SK-N-SH treated with all-trans-retinoic acid at 6 μM for 48 hours (cell line): Measurements from ENCODE around the gene TRIM40.

Experiments
- ARNTL ChIP-seq: fragments of 450-650 bp; formaldehyde crosslinking; IDR thresholded peaks from 2 replicates; pipeline ENCODE4 v1.5.0; 2020; ENCODE audit warnings: low read depth, mild to moderate bottlenecking, moderate library complexity, borderline replicate concordance
- BACH2 ChIP-seq: fragments of 250-450 bp; sonication (Bioruptor Pico); IDR thresholded peaks from 2 replicates; pipeline ENCODE4 v1.9.0; 2021; ENCODE audit warnings: mild to moderate bottlenecking, borderline replicate concordance
- CSDC2 ChIP-seq: fragments of 250-450 bp; sonication (Bioruptor Pico); IDR thresholded peaks from 2 replicates; pipeline ENCODE4 v1.5.0; 2020; ENCODE audit warnings: mild to moderate bottlenecking, moderate library complexity
- ESRRG ChIP-seq: fragments of 250-450 bp; sonication (Bioruptor Pico); IDR thresholded peaks from 2 replicates; pipeline ENCODE4 v1.6.1; 2021; ENCODE audit warnings: mild to moderate bottlenecking
- PPARA ChIP-seq: fragments of 250-450 bp; sonication (Bioruptor Pico); IDR thresholded peaks from 2 replicates; pipeline ENCODE4 v1.5.0; 2020; ENCODE audit warnings: mild to moderate bottlenecking, borderline replicate concordance
- SNAI2 ChIP-seq: fragments of 250-450 bp; sonication (Bioruptor Pico); IDR thresholded peaks from 2 replicates; pipeline ENCODE4 v1.5.0; 2020; ENCODE audit warnings: mild to moderate bottlenecking, moderate library complexity
- TOX ChIP-seq: fragments of 250-450 bp; sonication (Bioruptor Pico); IDR thresholded peaks from 2 replicates; pipeline ENCODE4 v1.8.0; 2021; ENCODE audit warnings: mild to moderate bottlenecking, moderate library complexity, borderline replicate concordance
- ZFP30 ChIP-seq: fragments of 450-650 bp; formaldehyde crosslinking; IDR thresholded peaks from 2 replicates; pipeline ENCODE4 v1.5.0; 2022; ENCODE audit warnings: mild to moderate bottlenecking, moderate library complexity
- ZNF8 ChIP-seq: fragments of 450-650 bp; formaldehyde crosslinking; IDR thresholded peaks from 2 replicates; pipeline ENCODE4 v1.5.0; 2020; ENCODE audit warnings: mild to moderate bottlenecking, moderate library complexity
- TF ChIP-seq, protein P1 (sequence below): fragments of 250-450 bp; sonication (Bioruptor Pico); IDR thresholded peaks from 2 replicates; pipeline ENCODE4 v1.8.0; 2020; ENCODE audit warnings: mild to moderate bottlenecking, moderate library complexity, borderline replicate concordance
- TF ChIP-seq, protein P2 (sequence below): fragments of 250-450 bp; sonication (Bioruptor Pico); IDR thresholded peaks from 2 replicates; pipeline ENCODE4 v1.5.1; 2020; ENCODE audit warnings: low read depth, mild to moderate bottlenecking, moderate library complexity

DNA sequence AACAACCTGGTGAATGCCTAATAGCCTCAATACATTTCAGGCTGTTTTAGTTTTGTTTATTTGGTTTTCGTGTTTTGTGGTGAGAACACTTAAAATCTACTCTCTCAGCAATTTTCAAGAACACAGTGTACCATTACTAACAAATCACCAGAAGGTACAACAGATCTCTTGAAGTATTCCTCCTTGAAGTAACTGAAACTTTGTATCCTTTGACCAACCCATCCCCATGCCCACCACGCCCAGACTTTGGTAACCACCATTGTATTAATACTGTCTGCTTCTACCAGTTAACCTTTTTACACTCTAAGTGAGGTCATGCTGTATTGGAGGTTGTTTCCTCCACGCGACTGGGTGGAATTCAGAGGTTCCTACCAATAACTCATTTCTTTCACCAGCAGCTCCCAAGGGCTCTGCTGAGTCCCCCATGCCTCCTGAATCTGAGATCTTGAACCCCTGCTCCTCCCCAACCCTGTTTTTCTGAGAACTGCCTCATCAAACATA, 5.7 kb upstream of the TRIM40 start:
- TF ChIP-seq, protein P1, sequence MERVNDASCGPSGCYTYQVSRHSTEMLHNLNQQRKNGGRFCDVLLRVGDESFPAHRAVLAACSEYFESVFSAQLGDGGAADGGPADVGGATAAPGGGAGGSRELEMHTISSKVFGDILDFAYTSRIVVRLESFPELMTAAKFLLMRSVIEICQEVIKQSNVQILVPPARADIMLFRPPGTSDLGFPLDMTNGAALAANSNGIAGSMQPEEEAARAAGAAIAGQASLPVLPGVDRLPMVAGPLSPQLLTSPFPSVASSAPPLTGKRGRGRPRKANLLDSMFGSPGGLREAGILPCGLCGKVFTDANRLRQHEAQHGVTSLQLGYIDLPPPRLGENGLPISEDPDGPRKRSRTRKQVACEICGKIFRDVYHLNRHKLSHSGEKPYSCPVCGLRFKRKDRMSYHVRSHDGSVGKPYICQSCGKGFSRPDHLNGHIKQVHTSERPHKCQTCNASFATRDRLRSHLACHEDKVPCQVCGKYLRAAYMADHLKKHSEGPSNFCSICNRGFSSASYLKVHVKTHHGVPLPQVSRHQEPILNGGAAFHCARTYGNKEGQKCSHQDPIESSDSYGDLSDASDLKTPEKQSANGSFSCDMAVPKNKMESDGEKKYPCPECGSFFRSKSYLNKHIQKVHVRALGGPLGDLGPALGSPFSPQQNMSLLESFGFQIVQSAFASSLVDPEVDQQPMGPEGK: no peak
- no peak for TF ChIP-seq SNAI2 (CRISPR knock-in tag)
- TF ChIP-seq ARNTL: no peak
- no peak for TF ChIP-seq ZFP30 (CRISPR knock-in tag)
- TF ChIP-seq, protein P2, sequence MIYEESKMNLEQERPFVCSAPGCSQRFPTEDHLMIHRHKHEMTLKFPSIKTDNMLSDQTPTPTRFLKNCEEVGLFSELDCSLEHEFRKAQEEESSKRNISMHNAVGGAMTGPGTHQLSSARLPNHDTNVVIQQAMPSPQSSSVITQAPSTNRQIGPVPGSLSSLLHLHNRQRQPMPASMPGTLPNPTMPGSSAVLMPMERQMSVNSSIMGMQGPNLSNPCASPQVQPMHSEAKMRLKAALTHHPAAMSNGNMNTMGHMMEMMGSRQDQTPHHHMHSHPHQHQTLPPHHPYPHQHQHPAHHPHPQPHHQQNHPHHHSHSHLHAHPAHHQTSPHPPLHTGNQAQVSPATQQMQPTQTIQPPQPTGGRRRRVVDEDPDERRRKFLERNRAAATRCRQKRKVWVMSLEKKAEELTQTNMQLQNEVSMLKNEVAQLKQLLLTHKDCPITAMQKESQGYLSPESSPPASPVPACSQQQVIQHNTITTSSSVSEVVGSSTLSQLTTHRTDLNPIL: no peak
- TF ChIP-seq ZNF8: no peak
- no peak for TF ChIP-seq PPARA
- TF ChIP-seq CSDC2 (CRISPR knock-in tag): no peak
- TF ChIP-seq TOX (CRISPR knock-in tag): no peak
- TF ChIP-seq ESRRG: no peak
- no peak for TF ChIP-seq BACH2 (CRISPR knock-in tag)
